RCC 7860 (cell line): ENCODE measurements around the gene GCA.
A peak's percentile ranks its signal among the peaks of the same experiment; 100 is the strongest.

ENCODE experiments used
- DNase-seq: peaks from one replicate; pipeline ENCODE4 v3.0.0-alpha.2; 2015; ENCODE audit warnings: low spot score
- FAIRE-seq: peaks from 2 replicates; lab custom pipeline; 2012; peaks lifted over from hg19 to GRCh38; lab: Jason Lieb, UNC

The GCA gene

DNA sequence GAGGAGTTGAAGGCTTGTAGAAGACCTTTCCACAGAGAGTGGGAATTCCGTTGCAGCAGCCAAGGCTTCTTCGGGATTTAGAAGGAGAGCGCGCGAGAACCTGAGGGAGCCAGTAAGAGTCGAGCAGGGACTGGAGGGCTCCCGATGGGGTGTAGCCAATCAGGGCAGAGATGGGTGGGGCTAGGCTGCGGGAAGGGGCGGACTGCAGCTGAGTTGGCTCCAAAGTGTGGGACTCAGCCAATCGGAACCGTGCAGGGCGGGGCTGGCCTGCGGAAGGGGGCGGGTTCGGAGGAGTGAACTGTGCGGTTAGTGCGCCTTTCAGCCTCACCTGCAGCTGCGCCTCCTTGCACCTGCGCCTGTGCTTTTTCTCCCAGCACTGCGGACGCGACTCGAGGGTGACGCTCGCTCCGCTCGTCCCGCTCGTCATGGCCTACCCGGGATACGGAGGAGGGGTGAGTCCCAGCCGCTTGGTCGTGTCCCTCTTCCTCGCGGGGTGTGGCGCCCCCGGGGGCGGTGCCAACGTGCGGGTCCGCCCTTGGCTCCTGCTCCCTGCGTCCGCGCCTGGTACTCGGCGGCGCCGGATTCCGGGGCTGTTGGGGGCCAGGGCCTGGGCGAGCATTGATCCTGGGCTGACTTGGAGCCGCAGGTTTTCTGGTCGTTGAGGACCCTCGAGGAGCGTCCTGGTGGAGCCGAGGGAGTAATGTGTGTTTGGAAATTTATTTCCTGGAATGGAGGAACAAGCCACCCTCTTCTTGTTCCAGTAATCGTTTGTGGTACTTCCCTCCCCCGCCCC is at the start of gene GCA:
Gene GCA, plus strand, starts transcription at position 309 of the 793 bp plus-strand sequence. Its CDS starts 117 bp downstream, at position 426.
- peak; percentile 91 for DNase-seq
- peak; percentile 90 for FAIRE-seq

DNA sequence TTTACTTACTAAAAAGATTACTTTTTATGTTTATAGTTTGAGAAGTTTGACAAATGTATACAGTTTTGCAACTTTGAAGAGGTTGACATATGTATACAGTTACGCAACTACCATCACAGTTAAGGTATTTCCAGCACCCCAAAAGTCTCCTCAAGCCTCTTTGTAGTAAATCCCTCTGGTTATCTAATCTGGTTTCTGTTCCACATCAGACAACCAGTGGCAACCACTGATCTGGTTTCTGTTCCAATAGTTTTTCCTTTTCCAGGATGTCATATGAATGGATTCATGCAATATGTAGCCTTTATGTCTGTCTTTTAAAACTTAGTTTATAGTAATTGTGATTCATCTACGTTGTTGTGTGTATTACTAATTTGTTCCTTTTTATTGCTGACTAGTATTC is 48.9 kb upstream of the GCA start:
- no peak for DNase-seq
- no peak for FAIRE-seq

DNA sequence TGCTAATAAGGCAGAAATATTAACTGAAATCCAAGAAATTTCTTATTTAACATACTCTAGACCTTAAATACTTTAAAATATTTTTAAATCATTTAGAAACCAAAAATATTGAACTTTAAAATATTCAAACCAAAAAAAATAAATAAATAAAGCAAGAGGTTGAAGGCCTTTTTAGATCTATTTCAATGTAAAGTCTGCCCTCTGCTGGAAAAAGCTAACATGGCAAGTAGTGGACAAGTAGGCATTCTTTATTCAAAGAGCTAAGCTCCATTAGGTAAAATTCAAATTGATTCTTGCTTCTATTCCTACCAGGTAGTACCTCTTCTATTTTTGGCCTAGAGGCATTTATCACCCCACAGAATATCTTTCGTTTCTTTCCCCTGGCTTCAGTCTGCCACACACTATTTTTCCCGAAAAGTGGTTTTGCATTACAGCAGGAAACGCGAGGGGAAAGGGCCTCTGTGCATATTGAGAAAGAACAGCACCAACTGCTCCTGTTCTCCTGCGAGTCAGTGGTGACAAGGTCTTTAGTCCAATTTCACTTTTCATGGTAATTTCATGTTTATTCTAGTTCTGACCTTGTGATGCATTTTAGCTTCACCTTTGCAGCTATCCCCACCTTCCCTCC is 45.9 kb upstream of the GCA start:
- DNase-seq, result peak; percentile 56
- FAIRE-seq, result peak; percentile 92

GRCh38 chr2:162298669-162299335 is 45.1 kb upstream of the GCA start:
- FAIRE-seq, result no peak
- no peak for DNase-seq

DNA sequence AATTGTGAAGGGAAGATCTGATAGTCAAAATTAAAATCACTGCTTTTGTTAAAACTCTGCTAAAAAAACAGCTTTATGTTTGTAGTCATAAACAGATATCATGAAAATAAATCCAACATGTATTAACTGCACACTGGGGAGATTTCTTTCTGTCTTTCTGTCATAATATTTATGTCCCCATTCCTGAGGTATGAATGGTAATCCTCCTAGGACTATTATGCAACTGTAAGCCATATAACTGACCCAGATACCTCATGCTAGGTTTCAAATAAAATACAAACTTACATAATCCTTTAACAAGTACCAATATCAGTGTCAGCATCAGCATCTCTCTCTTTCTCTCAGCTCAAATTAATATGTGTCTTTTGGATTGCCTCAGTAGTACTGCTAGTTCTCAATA is 43.7 kb upstream of the GCA start:
- FAIRE-seq, result no peak

GRCh38 chr2:162301151-162301804 is 42.7 kb upstream of the GCA start:
- DNase-seq, result peak; percentile 53
- peak; percentile 74 for FAIRE-seq

More for the DNA sequence above, 43.7 kb upstream of the GCA start:
- no peak for DNase-seq

- FAIRE-seq, result no peak
Observed at GRCh38 chr2:162301877-162302276, 42.1 kb upstream of the GCA start.

GRCh38 chr2:162305901-162306300 is 38.0 kb upstream of the GCA start:
- DNase-seq (no peak), FAIRE-seq (no peak)

More at GRCh38 chr2:162301877-162302276, 42.1 kb upstream of the GCA start:
- DNase-seq, result no peak

DNA sequence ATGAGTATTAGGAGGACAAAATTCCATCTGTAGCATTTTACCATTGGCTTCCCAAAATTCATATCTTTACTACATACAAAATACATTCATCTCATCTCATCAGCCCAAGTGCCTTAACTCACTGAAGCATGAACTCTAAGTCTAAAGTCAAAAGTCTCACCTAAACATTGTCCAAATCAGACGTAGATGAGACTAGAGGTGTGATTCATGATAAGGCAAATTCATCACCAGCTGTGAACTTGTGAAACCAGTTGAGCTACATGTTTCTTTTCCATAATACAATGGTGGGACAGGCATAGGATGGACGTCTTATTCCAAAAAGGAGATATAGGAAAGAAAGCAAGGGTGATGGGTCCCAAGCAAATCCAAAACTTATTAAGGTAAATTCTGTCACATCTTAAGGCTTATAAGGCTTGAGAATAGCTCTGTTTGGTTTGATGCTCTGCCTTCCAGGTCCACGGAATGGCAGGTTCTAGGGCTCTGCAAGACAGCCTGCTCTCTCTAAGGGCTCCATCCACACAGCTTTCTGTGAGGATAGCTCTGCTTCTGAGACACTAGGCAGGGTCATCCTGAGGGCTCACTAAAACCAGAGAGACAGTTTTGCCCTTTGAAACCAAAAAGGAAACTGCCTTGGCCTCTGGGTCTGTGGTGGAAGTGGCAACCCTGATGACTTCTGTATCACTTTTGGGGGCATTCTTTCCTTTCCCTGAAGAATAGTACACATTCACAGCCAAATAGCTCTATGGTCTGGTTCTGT is 35.0 kb upstream of the GCA start:
- DNase-seq (no peak), FAIRE-seq (no peak)

DNA sequence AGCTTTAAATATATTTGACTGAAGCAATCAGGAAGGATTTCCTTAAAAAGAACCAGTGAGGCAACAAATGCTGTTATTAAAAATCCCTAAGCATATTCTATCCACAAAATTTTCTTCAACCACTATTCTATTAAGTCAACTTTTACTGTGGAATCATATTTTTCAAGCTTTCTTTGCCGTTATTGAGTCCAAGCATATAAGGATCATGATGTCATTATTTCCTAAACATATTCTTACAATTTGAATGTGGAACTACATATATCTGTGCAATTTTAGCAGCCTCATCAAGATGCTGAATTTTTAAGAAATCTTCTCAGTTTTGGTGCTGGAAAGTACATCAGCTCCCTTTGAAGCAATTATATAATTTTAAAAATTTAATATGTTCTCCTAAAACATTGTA is 31.1 kb upstream of the GCA start:
- DNase-seq (no peak), FAIRE-seq (no peak)

DNA sequence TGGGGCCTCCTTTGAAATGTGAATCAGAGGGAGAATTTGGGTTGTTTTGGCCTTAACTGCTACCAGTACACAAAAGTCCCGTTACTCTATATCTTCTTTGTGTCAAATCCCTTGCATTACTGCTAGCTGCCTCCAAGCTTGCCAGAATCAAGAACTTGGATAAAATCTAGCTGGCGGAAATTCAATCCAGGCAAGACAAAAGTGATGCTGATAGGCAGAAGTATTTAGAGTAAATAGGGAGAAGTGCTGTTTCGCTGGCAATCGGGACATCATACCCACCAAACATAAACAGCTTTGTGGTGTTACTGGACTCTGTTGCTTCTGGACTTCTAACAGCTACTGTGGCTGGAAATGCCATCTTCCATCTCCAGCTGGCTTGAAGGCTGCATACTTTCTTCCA is 28.0 kb upstream of the GCA start:
- no peak for DNase-seq

GRCh38 chr2:162316590-162316989 is 27.3 kb upstream of the GCA start:
- DNase-seq (no peak), FAIRE-seq (no peak)

More for the DNA sequence above, 28.0 kb upstream of the GCA start:
- FAIRE-seq, result no peak

DNA sequence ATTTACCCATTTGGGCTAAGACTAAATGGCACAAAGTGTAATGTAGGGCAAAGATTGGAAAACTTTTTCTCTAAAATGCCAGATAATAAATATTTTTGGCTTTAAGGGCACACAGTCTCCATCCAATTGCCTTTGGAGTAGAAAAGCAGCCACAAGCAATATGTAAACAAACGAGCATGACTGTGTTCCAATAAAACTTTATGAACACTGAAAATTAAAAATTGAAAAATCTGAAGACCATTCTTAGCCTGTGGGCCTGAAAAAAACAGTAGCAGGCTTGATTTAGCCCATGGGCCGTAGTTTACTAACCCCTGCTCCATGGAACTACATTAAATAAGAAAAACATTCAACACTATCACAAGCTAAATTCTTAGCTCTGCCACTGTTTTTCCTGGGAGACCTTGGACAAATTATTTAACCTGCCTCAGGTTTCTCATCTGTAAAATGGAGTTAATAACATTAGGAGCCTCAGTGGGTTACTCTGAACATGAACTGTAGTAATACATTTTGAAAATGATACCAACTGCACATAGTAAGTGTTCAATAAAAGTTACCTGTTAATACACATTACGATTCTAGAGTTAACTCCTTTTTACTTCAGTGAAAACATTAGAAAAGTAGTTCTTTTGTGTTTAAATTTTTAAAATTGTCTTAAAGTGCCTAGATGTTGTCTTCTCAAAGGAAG is 26.7 kb upstream of the GCA start:
- DNase-seq, result no peak
- FAIRE-seq, result no peak

DNA sequence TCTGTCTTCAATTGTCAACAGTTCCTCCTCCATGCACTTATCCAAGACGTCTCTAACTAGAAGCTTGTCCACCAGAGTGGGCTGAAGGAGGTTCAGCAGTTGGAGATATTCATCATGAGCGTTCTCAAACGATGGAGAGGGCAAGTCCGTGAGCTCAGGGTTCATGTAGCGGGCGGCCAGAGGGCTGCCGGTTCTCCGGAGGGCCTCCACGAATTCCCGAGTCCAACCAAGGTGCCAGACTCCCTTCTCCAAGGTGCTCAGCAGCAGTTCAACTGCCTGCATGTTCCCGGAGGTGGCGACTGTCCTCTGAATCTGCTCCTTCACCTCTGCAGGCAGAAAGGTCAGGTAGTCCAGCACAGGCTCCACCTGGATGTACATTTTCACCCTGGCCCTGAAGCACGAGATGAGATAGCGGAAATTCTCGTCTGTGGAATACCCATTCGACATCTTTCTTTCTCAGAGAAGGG is 26.0 kb upstream of the GCA start:
- DNase-seq (peak; percentile 26), FAIRE-seq (no peak)

DNA sequence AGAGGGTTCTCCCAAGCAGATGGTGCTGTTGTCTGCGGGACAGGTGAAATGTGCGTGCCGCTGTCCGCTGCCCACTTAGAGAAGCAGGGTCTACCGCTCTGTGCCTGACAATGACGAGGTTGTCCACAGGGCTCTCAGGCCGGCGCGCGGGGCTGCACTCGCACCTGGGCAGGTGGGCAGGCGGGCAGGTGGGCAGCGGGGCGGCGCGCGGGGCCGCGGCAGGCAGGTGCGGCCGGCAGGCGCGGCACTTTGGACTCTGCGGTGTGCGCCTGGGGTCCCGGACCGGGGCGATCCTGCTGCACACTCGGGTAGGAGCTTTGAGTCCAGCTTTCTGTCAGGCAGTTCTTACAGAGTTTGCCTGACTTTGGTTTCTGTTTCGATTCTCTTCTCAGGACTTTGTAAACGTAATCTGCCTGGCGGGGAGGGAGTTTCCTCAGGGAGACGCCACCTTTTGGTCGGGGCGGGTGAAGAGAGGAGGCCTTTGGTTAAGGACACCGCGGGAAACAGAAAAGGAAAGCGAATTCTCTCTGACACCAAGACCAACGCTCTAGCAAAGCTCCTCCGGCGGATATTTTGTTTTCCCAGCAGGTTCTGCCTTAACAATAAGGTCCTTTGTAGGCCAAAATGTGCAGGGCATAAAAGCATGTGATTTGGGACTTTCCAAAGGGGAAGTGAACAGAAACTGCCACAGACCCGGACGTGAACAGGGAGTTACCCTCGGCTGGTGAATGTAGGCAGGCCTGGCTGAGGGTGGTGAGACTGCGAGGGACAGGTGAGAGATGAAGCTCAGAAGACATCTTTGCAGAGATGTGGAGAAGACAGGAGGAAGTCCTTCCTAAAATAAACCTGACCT is 25.4 kb upstream of the GCA start, which contains the start of gene IFIH1:
Gene IFIH1, minus strand, starts transcription at position 357 of the 853 bp plus-strand sequence. CDS start 377 bp downstream, outside the sequence.
- peak; percentile 81 for FAIRE-seq

GRCh38 chr2:162320864-162321517 is 22.9 kb upstream of the GCA start:
- DNase-seq (no peak), FAIRE-seq (no peak)

More for the DNA sequence above, 25.4 kb upstream of the GCA start, which contains the start of gene IFIH1:
- peak; percentile 83 for DNase-seq

DNA sequence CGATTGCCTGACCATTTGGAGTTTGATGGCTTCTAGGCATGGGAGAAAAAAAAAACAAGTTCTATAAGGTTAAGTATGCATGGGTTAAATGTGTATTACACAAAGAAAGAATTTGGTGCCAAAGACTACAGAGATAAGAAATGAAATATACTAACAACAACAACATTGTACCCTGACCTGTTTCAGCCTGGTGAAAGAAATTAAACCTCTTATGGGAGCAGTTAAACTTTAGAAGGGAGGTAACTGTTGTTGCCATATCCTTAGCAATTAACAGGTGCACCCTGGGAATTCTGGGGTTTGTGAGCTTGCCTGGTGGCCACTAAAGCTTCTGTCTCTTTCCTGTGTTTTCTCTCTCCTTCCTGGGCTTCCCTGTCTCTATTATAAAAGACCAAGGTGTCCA is 19.0 kb upstream of the GCA start:
- FAIRE-seq (no peak), DNase-seq (no peak)

DNA sequence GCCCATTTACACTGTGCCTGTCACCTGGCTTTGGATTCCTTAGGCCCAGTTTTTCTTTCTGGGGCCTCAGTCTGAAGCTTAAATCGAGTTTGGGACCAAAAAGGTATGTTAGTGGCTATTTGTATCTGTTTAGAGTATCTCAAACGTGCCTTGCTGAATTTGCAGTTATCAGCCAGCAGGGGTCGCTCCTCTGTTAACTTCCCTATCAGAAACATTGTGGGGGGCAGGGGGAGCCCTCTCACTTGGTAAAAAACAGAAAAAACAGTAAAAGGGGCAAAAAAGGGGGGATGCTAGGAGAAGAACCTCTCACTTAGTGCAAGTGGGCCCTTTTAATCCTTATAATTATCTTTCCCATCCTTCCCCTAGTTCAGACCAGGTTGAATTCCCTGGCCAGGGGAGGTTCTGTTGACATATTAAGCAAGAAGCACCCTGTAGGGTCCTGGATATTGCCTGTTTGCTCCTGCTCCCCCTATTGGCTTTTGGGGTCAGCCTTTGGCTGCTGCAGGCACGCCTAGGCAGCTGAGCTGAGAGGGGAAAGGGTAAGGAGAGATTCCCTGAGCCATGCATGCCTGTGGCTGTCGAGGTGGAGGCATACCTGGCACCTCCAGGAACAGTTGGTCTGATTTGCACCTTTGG is 16.7 kb upstream of the GCA start:
- DNase-seq (no peak), FAIRE-seq (no peak)
